IMR-90 (cell line): ENCODE measurements around the gene BTRC. TPM values are rescaled to one million over a fixed set of nuclear protein-coding genes. Genes with fewer than 3 reads are reported as not detected.

Source experiments
- ATAC-seq: fragments of 200-7000 bp; cut with Tn5 transposase; 2 replicates; pipeline ENCODE4 v1.9.1; 2020; ENCODE audit warnings: low read depth, mild to moderate bottlenecking, moderate library complexity
- BruUV-seq: library from RNA; stranded (reverse); fragments of 400-500 nt; replicated peaks from 2 replicates; lab custom pipeline; 2021; lab: Mats Ljungman, UMichigan
- CTCF ChIA-PET: fragments of 300-600 bp; formaldehyde crosslinking; extraction: SDS; loops from one replicate; lab custom pipeline; 2021; ENCODE audit warnings: antibody characterized with exemption; lab: Yijun Ruan, JAX
- POLR2A ChIA-PET: fragments of 300-600 bp; sonication (Branson Sonifier 250); formaldehyde crosslinking; loops from one replicate; lab custom pipeline; 2022; ENCODE audit warnings: antibody characterized with exemption; ENCODE audit not compliant: unreplicated experiment; lab: Charles Lee
- DNase-seq: peaks from one replicate; pipeline ENCODE4 v3.0.0; 2013
- H2AFZ ChIP-seq: replicated peaks from 2 replicates; pipeline ENCODE3; 2013; ENCODE audit warnings: low read length, mild to moderate bottlenecking; ENCODE audit not compliant: poor library complexity
- H2AK5ac ChIP-seq: 2 replicates; pipeline ENCODE4 v1.6.1; 2013; ENCODE audit warnings: low read depth, low read length, inconsistent platforms
- H2AK9ac ChIP-seq: replicated peaks from 2 replicates; pipeline ENCODE3; 2013; ENCODE audit warnings: mild to moderate bottlenecking, low read depth, low read length, moderate library complexity; ENCODE audit not compliant: poor library complexity
- H2BK120ac ChIP-seq: 2 replicates; pipeline ENCODE4 v1.6.1; 2013; ENCODE audit warnings: low read depth, low read length, inconsistent platforms
- H2BK15ac ChIP-seq: 3 replicates; pipeline ENCODE4 v1.6.1; 2013; ENCODE audit warnings: low read depth, low read length, inconsistent platforms
- H2BK20ac ChIP-seq: 2 replicates; pipeline ENCODE4 v1.6.1; 2013; ENCODE audit warnings: low read depth, mild to moderate bottlenecking, inconsistent platforms, low read length, moderate library complexity
- H2BK5ac ChIP-seq: 2 replicates; pipeline ENCODE4 v1.6.1; 2013; ENCODE audit warnings: mild to moderate bottlenecking, low read depth, low read length, inconsistent platforms; ENCODE audit not compliant: poor library complexity, severe bottlenecking
- H3K14ac ChIP-seq: replicated peaks from 2 replicates; pipeline ENCODE4 v1.6.1; 2013; ENCODE audit warnings: low read depth, low read length, inconsistent platforms
- H3K18ac ChIP-seq: 2 replicates; pipeline ENCODE4 v1.6.1; 2013; ENCODE audit warnings: low read depth, low read length, control low read depth
- H3K23ac ChIP-seq: 2 replicates; pipeline ENCODE4 v1.6.1; 2013; ENCODE audit warnings: low read depth, low read length, inconsistent platforms
- H3K27ac ChIP-seq: 2 replicates; pipeline ENCODE4 v1.5.1; 2013; ENCODE audit warnings: mild to moderate bottlenecking, control low read depth, low read length; ENCODE audit not compliant: insufficient read depth
- H3K27me3 ChIP-seq: 2 replicates; pipeline ENCODE4 v1.6.1; 2013; ENCODE audit warnings: low read length; ENCODE audit not compliant: control insufficient read depth, insufficient read depth
- H3K36me3 ChIP-seq: 2 replicates; pipeline ENCODE4 v1.6.1; 2013; ENCODE audit warnings: low read length, mixed read lengths; ENCODE audit not compliant: control insufficient read depth, insufficient read depth
- H3K4ac ChIP-seq: 2 replicates; pipeline ENCODE4 v1.6.1; 2013; ENCODE audit warnings: low read depth, low read length, inconsistent platforms
- H3K4me1 ChIP-seq: 2 replicates; pipeline ENCODE4 v1.6.1; 2013; ENCODE audit warnings: low read length, mixed read lengths; ENCODE audit not compliant: control insufficient read depth, insufficient read depth
- H3K4me2 ChIP-seq: 2 replicates; pipeline ENCODE4 v1.6.1; 2013; ENCODE audit warnings: low read depth, mild to moderate bottlenecking, control low read depth, low read length, moderate library complexity
- H3K4me3 ChIP-seq: 2 replicates; pipeline ENCODE4 v1.5.1; 2013; ENCODE audit warnings: low read depth, mild to moderate bottlenecking, control low read depth, low read length, moderate library complexity; ENCODE audit not compliant: insufficient read depth
- H3K56ac ChIP-seq: 2 replicates; pipeline ENCODE4 v1.6.1; 2013; ENCODE audit warnings: low read length, inconsistent platforms; ENCODE audit not compliant: insufficient read depth; ENCODE audit errors: extremely low read depth
- H3K79me1 ChIP-seq, 2 experiments: 2 replicates each; pipeline ENCODE4 v1.6.1; 2013; ENCODE audit warnings: low read length in 2 of 2, inconsistent platforms in 1 of 2, low read depth in 1 of 2
- H3K9ac ChIP-seq: 2 replicates; pipeline ENCODE4 v1.6.1; 2013; ENCODE audit warnings: low read depth, low read length, control low read depth
- H3K9me1 ChIP-seq: 2 replicates; pipeline ENCODE4 v1.6.1; 2013; ENCODE audit warnings: low read length, inconsistent platforms; ENCODE audit not compliant: insufficient read depth
- H3K9me3 ChIP-seq: 2 replicates; pipeline ENCODE4 v1.6.1; 2013; ENCODE audit warnings: low read length; ENCODE audit not compliant: control insufficient read depth, insufficient read depth
- H4K20me1 ChIP-seq: 2 replicates; pipeline ENCODE4 v1.6.1; 2013; ENCODE audit warnings: low read length, inconsistent platforms; ENCODE audit not compliant: insufficient read depth
- H4K5ac ChIP-seq: 2 replicates; pipeline ENCODE4 v1.6.1; 2013; ENCODE audit warnings: mild to moderate bottlenecking, low read depth, low read length, control low read depth
- H4K8ac ChIP-seq, 2 experiments: 2 replicates each; pipeline ENCODE4 v1.6.1; 2013; ENCODE audit warnings: low read depth in 2 of 2, low read length in 2 of 2, control low read depth in 1 of 2, inconsistent platforms in 1 of 2
- H4K91ac ChIP-seq: 2 replicates; pipeline ENCODE4 v1.6.1; 2013; ENCODE audit warnings: low read depth, low read length, inconsistent platforms; ENCODE audit not compliant: insufficient read depth
- BHLHE40 ChIP-seq: fragments of 150-350 bp; IDR thresholded peaks from 2 replicates; pipeline ENCODE4 v1.6.1; 2016; ENCODE audit warnings: mild to moderate bottlenecking, low read depth, low read length
- ELK1 ChIP-seq: fragments of 150-350 bp; IDR thresholded peaks from 2 replicates; pipeline ENCODE4 v1.6.1; 2016; ENCODE audit warnings: low read depth, mild to moderate bottlenecking, low read length, moderate library complexity, borderline replicate concordance
- MXI1 ChIP-seq: IDR thresholded peaks from 2 replicates; pipeline ENCODE4 v1.6.1; 2012; ENCODE audit warnings: low read depth, mild to moderate bottlenecking, low read length, moderate library complexity, borderline replicate concordance
- WGBS, 2 experiments: methylation state at CpG; one replicate each; pipeline versions ENCODE4 v1.1.5 to v1.1.7; 2013; ENCODE audit warnings: missing lambda C conversion rate in 2 of 2; ENCODE audit not compliant: insufficient read length in 1 of 2; ENCODE audit errors: extremely low coverage in 2 of 2; 5-methylcytosine and 5-hydroxymethylcytosine counted together
- dilution Hi-C: fragments of 300-500 bp; cut with HindIII; formaldehyde crosslinking; loops from one replicate; pipeline ENCODE4 v1.14.3; 2018; ENCODE audit warnings: low sequenced_read_pairs; ENCODE audit not compliant: unreplicated experiment
- in situ Hi-C: fragments of 300-500 bp; cut with MboI; formaldehyde crosslinking; loops from 3 replicates; pipeline ENCODE4 v1.14.3; 2019; ENCODE audit warnings: low sequenced_read_pairs, inconsistent platforms, mixed read lengths
- intact Hi-C: fragments of 100-400 bp; cut with micrococcal nuclease; formaldehyde crosslinking; loops from 2 replicates; pipeline ENCODE4 v1.10.0; 2022
- polyA plus RNA-seq, 3 experiments: library from polyadenylated mRNA; depleted of rRNA; stranded (reverse); fragments of >200 nt; gene quantifications; 2 replicates each; pipeline ENCODE4 v1.2.3, GENCODE V29; 2012; ENCODE audit warnings: low replicate concordance in 1 of 3
- total RNA-seq: library from RNA; depleted of rRNA; stranded (reverse); fragments of >200 nt; gene quantifications from 2 replicates; pipeline ENCODE4 v1.2.3, GENCODE V29; 2012

Gene BTRC
- total and polyA plus RNA-seq, 2 of the 4 experiments (the other 2 are of a cell fraction) = 7.7 to 8.4 TPM

- H3K4ac ChIP-seq = no peak overlapping the region
- DNase-seq = no peak
- H2AK5ac ChIP-seq = no peak overlapping the region
- no peak overlapping the region for H2BK15ac ChIP-seq
- H2AFZ ChIP-seq = no peak overlapping the region
- no peak overlapping the region for H2BK20ac ChIP-seq
- no peak overlapping the region for H3K56ac ChIP-seq
- H4K5ac ChIP-seq = no peak overlapping the region
- no peaks in the 10 kb centered on the region for H3K9me3 ChIP-seq
- H3K36me3 ChIP-seq = no peaks in the 10 kb centered on the region
- no peak overlapping the region for H4K8ac ChIP-seq
- H2BK120ac ChIP-seq = no peak overlapping the region
- no peak overlapping the region for H3K4me2 ChIP-seq
- no TSS peak for BruUV-seq
- in situ Hi-C loops = no loop called here
- no peaks in the 10 kb centered on the region for H3K27me3 ChIP-seq
- no peaks in the 10 kb centered on the region; a peak in 1 of 4 replicates for H3K79me1 ChIP-seq
- intact Hi-C loops = loop anchor here (5.0 kb wide), 1 partner anchor 49 kb away; no protein-coding TSS in a partner anchor
- dilution Hi-C loops = no loop called here
- H2AK9ac ChIP-seq = no peak overlapping the region
- no peak overlapping the region for H3K4me3 ChIP-seq
- no peak overlapping the region for H3K9ac ChIP-seq
- no peak overlapping the region for H3K14ac ChIP-seq
- no peaks in the 10 kb centered on the region for H3K4me1 ChIP-seq
- CTCF ChIA-PET = interaction anchor here (1.7 kb wide), 1 partner anchor 26 kb away, joined by 4 read pairs; no protein-coding TSS in a partner anchor
- no peak overlapping the region for H3K27ac ChIP-seq
- H4K91ac ChIP-seq = no peak overlapping the region
- no peak for ATAC-seq
- POLR2A ChIA-PET = no interaction called here
- no peaks in the 10 kb centered on the region; the same call in 1 of the 2 replicates for H4K20me1 ChIP-seq
- no peak for TF ChIP-seq ELK1
- TF ChIP-seq MXI1 = no peak
- TF ChIP-seq BHLHE40 = no peak
- H3K9me1 ChIP-seq = no peaks in the 10 kb centered on the region
- WGBS, 2 experiments = no CpG with 5 or more reads among the region's 1 CpG
- no peak overlapping the region for H2BK5ac ChIP-seq
- no peak overlapping the region for H3K23ac ChIP-seq
- no peak overlapping the region for H3K18ac ChIP-seq
Measured at GRCh38 chr10:101493249-101493648, 139.3 kb downstream of the BTRC start.
